ENCODE results near the gene PRR23E.

Gene PRR23E

DNA sequence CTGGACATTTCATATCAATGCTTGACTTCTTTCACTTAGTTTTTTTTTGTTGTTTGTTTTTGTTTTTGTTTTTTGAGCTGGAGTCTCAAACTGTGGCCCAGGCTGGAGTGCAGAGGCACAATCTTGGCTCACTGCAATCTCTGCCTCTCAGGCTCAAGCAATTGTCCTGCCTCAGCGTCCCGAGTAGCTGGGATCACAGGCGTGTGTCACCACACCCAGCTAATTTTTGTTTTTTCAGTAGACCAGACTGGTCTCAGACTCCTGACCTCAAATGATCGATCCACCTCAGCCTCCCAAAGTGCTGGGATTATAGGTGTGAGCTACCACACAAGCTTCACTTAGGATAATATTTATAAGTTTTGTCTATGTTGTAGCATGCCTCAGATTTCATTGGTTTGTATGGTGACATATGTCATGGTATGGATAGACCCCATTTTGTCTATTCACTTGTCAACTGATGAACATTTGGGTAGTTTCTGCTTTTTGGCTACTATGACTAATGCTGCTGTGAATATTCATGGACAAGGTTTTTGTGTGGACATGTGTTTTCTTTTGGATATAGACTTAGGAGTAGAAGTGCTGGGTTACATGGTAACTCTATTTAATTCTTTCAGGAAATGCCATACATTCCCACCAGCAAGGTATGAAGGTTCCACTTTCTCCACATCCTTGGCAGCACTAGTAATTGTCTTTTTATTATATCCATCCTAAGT lies 6.8 kb upstream of the PRR23E start:
- ATAC-seq = no peak

DNA sequence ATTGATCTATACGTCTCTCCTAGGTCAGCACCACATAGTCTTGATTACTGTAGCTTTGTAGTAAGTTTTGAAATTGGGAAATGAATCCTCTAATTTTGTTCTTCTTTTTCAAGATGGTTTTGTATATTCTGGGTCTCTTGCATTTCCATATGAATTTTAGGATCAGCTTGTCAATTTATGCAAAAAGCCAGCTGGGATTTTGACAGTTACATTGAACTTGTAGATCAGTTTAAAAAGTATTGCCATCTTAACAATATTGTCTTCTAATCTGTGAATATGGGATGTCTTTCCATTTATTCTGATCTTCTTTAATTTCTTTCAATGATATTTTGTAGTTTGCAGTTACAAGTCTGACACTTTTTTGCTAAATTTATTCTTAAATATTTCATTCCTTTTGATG lies 5.6 kb upstream of the PRR23E start:
- no peak for ATAC-seq

DNA sequence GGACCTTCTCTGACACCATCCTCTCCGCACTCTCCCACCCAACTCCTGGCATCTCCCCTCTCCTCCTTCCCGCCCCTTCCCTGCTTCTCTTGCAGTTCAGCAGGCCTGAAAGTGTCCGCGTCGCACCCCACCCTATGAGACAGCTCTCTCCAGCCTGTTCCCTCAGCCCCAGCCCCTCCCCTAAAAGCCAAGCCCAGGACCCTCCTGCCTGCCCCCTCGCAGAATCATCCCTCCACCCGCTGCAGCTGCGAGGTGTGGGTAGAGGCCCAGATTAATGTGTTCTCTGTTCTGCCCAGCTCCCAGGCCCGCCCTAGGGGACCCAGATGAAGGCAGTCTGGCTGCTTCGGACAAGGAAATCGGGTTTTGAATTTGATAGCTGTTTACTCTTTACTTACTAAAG lies 410 bp downstream of the PRR23E start:
- ATAC-seq = no peak

DNA sequence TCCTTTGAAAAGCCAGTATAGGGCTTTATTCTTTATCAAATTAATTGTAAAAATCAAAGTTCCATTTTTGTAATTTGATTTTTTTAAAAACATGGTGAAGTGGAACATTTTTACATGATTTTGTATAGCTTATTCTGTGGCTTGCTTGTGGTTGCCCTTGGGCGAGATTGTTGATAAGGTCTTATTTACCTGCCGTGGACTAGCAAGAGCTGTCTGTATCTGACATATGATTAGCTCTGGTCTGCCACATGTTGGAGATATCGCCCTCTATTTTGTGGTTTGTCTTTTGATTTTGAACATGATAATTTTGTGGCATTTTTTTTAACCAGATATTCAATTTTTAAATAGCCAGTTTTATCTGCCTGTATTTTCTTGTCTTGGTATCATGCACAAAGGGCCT lies 844 bp downstream of the PRR23E start:
- ATAC-seq = no peak

DNA sequence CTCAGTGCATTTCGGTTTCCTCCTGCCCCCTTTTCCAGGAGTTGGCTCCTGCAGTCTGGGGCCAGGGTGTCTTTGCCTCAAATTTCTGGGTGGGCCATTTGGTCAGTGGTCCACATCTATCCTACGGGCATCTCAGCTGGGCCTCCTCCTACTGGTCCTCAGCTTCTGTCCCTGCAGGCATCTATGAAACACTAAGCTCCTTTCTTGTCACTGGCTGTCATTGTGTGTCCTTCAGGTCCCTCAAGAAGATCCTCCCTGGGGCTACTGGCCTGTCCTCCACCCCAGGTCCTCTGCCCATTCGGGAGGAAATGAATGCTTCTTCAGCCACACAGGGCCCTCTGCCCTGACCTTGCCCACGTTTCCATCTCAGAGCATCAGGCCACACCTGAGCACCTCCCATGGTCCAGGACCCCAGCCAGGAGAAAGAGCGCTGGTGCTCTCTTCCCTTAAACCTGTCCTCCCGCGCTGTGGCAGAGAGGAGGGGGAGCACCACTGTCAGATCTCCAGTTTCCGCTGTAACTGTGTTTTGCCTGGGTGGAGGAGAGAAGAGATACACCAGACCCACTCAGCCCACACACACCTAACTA lies 1.8 kb downstream of the PRR23E start:
- no peak for ATAC-seq

DNA sequence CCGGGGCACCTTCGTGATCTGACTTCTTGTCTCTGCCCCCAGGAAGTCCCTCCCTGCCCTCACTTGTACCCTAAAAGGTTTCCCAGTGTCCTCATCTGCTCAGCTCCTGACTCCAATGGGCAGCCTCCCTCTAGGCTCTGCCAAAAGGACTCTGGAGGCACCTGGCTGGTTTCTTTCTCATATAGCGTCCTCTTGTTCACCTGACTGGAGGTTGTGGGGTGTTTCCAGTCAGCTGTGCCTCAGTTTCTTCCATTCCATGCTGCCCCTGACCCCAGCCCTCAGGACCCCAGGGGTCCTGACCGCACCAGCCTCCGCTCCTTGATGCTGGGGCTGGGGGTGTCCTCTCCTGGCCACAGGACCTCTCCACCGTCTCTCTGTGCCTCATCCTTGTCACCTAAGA lies 2.5 kb downstream of the PRR23E start:
- no peak for ATAC-seq

DNA sequence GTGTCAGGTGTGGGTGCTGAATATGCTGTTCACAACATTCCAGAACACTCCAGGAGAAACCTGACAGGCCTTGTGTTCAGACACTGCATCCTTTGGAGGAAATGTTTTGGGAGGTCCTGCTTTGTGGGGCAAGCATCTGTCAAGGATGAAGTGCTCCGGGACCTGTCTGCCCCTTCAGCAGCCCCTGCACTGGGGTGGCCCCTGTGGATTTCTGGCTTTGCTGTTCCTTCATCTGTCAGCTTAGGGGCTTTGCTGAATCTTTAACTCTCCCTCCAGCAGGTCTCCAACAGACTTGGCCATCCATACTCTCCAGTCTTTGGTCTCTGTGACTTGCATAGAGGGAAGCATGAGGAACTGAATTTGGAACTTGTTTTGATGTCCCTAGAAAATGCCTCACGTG lies 3.1 kb downstream of the PRR23E start:
- no peak for ATAC-seq

DNA sequence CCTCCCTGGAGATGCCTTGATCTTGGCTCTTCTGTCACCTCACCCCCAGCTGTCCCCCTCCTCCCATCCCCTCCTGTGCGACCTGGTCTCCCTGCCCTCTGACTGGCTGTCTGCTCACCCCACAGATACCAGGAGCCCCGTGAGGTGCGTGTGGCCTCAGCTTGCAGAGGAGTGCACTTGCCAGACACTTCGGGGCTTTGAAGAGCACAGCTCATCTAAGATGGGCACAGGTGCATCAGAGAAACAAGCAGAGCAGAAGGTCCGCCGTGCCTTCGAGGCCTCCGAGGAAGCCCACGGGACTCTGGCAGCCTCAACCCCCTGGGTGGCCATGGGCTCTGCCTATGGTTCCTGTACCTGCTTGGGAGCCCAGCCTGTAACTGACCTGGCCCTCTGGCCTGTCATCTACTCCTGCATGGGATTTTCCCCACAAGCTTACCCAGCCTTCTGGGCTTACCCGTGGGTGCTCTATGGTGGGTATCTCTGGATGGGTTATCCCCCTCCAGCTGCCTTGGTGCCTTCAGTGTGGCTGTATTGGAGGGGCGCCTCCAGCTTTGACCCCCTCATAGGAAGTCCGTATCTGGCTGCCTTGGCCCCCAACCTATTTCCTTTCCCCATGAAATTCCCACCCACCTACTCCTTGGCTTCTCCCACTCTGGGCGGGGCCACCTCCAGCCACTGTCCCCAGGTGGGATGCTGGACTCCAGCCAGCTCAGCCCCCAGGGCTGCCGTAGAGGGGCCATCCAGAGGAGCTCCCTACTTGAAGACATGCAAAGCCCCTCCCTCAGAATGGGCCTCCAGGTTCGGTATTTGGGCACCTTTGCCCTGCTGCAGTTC lies 3.8 kb downstream of the PRR23E start:
- ATAC-seq = no peak

DNA sequence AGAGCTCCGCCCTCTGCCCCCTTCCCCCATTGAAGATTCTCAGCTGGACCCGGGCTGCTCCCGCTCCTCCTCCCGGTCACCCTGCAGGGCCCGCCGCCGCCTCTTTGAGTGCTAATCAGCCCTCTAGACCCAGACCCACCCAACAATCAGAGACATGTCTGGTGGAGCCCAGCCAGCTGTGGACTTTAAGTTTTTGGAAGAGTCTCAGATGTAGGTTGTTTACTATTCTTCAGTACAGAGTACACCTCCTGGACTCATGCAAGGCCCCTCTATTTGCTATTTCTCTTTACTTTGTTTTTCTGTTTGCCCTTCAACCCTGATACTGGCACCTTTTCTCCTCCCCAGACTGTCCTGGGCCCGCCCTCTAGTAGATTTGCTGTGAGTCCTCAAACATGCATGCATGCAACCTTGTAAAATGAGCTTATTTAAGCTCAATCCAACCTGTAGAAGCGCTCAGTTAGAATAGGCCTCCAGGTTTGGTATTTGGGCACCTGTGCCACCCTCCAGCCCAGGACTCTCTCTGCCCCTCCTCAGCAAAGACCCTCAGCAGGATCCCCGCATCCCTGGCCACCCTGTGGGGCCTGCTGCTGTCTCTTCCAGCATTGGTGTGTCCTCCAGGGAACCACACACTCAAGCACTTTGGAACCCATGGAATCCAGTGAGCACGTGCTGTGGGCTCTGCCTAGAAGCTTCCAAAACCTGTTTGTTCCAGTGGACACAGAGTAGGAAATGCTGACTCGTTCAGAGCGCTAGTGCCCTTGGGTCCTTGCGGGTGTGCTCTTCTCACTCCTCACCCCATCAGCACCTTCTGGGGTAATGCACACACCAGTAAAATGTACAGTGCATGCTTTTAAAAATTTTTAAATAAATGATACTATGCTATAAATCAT lies 4.6 kb downstream of the PRR23E start:
- no peak for ATAC-seq

DNA sequence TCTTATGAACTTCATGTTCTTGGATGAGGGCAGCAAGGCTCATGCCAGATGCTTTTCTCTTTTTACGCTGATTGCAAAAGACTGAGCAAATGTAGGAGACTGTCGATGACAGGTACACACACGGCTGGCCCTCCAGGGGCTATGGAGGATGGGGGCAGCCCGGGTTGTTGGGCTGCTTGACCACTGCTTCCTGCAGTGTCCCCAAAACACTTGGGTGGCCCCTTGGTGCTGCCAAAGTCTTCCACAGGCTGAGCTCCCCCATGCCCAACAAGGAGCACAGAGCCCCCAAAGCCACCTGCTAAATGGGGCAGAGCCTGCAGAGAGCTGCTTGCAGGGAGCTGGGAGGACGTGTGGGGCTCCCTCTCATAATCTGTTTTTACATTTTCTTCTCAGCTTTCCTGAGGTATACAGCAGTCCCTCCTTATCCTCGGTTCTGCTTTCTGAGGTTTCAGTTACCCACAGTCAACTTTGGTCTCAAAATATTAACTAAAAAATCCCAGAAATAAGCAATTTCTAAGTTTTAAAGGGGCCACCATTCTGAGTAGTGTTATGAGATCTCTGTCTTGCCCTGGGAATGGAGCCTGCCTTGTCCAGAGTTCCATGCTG lies 7.3 kb downstream of the PRR23E start:
- ATAC-seq = no peak

DNA sequence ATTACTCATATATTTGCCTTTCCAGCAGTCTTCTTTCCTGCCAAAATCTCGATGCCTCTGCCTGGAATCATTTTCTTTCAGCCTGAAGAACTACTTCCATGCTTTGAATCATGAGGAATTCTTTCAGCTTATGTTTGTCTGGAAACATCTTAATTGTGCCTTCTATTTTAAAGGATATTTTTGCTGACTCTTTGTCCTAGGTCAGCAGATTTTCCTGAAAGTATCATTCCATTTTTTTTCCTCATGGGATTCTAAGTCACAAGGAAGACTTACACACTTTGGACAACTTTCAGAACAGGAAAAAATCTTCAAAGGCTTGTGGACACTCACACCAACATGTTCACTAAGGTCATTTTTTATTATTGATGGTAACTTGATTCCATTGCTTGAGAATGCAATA lies 10.1 kb downstream of the PRR23E start:
- no peak for ATAC-seq

DNA sequence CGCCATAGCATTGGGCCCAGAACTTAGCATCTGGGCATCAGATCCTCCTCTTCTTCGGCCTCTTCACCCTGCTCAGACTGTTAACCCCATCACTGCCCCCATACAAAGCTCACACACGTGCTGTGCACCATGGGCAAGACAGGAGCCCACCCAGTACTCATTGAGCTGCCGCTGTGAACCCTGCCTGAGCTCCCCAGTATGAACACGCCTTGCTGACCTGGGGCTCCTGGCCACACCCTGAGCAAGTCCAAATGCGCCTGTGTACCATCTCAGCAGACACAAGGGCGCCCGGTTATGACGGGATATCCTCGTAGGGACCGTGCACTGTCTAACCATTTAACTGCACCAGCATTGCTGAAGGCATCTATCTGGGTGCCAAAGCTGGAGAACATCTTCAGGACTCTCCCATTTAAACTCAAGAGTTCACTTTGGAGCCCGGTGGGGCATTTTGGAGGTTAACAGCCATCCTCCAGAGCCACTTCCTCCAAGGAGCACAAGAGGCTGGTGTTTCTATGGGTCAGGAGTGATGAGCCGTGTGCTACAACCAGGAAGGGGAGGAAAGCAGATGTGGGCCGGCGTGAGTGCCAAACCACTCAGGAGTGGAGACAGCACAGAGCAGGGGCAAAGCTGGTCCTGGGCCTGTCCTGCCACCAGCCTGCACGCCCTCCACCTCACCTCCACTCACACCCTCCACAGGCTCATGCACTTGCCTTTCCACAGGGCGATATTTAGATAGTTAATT lies 12.1 kb downstream of the PRR23E start:
- no peak for ATAC-seq

DNA sequence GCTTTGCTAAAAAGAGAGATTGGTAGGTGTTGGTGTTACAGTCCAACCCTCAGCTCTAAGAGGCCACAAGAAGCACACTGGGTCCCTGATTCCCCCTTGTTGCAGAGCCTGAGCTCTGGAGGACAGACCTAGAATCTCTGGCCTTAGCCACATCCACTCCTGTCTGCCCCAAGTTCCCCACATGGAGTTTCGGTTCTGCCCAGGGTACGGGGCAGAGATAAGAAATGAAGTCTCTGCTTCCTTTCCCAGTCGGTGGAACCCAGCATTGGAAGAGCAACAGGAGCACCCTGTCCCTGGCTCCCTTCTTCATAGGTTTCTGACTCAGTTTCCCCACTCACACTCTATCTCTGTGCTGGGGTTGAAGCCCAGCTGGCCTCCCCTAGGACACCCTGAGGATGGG lies 13.2 kb downstream of the PRR23E start:
- ATAC-seq = no peak

DNA sequence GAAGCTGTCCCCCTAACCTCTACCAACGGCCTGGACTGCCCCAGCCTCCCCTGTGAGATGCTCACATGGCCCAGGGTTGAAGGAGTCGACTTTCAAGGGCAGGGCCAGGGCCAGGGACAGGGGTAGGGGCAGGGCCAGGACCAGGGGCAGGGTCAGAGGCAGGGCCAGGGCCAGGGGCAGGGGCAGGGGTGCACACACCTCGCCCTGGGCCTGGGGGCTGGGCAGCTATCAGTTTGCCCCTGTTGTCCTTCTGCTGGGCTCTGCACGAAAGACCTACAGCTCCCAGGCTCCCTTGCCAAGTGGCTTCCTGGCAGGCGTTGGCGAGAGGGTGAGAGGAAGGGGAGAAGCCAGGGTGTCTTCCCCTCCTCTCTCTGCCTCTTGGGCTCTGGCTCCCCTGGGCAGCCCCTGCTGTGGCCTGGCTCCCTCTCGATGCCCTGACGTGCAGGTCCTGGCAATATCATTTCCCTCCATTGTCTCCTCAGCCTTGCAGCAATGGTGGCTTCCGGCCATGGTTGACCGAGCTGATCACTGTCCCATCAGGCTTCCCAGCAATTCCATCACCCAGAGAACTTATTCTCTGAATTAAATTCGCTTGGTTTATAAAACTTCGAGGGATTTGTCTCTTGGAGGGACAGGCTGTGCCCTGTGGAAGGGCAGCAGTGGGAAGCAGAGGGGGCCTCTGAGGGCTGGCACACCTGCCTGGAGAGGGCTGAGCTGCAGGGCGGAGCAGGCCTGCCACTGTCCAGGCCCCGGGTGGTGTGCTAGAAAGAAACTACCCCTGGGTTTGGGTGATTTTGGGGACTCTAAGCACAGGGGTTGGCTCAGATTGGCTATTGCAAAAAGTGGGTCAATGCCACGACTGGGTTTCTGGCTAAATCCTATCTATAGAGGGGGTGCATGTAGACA lies 13.9 kb downstream of the PRR23E start:
- no peak for ATAC-seq

DNA sequence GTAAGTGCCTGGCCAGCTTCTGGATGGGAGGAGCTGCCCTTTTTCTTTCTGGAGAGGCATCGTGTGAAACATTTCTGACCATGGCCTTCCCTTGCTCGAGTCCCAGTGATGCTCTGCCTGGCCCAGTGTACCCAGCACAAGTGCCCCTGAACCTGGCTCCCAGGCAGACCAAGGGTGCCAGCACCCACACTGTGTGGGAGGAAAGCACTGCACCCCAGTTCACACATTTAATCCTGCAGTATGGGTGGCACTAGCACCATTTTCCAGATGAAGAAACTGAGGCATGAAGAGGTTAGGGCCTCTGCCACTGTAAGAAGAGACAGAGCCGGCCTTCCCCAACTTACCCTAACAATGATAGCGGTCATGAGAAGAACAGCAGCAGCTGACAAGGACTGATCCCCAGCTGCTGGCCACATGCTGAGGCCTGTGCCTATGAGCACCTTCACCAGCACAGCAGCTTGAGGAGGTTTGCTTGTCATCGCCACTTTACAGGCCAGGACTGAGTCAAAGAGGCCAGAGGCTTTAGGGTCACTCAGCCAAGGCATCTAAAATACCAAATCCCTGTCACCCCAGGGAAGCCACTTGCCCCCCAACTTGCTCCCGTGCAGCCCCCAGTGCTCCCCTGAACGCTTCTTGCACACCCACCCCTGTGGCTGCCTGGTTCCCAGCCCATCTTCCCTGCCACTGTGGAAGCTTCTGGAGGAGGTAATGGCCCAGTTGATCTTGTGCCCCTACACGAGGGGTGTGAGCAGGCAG lies 15.0 kb downstream of the PRR23E start:
- ATAC-seq = no peak

DNA sequence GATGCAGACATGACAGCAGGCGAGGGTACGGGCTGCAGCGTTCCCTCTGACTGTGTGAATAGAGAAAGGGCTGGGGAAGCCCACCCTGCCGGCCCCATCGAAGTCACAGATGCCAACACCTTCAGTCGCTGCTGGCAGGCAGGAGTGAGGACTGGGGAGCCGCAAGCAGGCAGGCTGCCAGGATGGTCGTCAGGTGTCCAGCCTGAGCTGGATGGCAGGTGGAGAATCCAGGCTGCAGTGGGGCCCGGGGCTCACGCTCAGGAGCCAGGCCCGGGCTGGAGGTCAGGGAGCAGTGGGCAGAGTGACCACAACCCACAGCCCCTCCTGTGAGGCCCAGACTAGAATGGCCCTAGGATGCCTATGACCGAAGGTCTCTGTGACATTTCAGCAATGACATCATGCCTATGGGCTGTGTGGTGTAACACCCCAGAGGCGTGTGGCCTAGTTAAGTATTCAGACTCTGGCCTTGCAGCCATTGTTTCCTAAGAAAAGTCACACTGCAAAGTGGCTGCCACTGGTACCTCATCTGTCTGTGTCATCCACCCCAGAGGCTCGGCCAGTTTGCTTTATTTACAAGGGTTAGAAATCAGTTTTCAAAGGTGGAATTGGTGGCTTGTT lies 15.7 kb downstream of the PRR23E start:
- ATAC-seq = no peak

DNA sequence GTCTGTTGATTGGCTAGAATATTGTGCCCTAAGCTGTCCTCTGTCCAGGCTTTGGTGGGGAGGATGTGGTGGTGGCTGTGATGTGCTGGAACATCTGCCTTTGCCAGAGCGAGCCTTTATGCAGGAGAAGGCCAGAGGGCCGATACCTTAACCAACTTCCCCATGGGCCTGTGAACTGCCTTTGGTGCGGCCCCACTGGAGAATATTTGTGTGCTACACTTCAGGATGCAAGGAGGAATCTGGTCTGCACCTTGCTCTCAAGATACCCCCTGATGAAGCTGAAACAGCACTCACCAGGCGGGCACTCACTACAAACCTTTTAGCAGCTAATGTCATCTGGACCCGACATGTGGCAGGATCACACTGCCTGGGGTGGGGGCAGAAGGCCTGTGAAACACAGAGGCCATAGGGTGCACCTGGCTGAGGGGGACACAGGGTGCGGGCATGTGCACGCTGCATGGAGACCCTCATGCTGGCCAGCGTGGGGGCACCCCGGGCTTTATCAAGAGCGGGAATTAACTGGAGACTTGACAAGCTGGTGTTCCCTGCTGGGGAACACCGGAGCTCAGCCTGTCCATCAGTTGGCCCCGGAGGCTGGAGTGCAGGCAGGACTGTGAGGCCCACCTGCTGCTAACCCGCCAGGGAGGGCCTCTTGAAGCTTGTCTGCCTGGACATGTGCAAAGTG lies 16.4 kb downstream of the PRR23E start:
- no peak for ATAC-seq

DNA sequence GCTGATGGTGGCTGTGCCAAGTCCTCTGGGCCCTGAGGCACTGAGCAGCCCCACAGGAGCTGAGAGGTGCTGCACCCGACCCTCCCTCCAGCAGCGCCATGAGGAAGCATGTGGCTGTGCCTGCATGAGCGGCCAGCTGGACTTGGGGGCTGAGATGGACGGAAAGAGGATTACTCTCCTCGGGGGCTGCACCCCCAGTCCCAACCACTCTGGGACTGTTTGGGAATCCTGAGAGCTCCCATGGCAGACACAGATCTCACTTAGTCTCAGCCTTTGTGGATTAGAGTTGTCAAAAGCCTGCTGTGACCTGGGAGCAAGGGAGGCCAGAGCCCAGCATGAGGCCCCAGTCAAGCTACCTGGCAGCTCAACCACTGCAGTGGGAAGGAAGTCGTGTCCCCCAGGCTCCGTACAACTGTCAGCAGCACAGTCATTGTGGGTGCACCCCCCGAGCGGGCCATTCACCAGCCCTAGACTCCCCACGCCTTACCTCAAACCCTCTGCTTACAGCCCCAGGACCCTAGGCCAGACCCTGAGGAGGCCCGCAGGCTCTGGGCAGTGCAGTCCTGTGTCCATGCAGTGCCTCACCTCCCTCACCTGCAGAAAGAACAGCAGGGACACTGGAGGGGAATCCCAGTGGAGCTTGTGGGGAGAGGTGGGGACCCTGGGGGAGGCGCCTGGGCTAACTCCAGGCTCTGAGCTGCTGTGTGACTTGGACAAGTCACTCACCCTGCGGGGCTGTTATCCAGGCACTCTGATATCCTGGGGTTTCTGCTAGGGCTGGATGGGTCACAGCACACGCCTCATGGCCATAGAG lies 17.1 kb downstream of the PRR23E start:
- ATAC-seq = no peak
